Measurements from ENCODE around the gene EMC8.
A peak's percentile ranks its signal among the peaks of the same experiment; 100 is the strongest.

Gene EMC8

DNA sequence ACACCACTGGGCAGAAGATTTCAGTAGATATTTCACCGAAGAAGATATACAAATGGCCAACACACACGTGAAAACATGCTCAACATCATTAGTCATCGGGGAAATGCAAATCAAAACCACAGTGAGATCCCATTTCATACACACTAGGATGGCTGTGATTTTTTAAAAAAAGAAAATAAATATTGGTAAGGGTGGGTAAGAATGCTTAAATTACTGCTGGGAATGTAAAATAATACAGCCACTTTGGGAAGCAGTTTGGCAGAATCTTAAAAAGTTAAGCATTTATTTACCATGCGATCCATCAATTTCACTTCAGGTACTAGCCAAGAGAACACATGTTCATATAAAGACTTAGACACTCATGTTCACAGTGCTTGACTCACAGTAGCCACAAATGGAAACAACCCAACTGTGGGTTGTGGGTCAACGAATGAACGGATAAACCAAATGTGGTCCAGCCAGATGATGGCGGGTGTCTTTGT, 42.0 kb downstream of the EMC8 start:
- DNase-seq (ENCODE audit: low read depth): no peak
- TF ChIP-seq, protein P1, sequence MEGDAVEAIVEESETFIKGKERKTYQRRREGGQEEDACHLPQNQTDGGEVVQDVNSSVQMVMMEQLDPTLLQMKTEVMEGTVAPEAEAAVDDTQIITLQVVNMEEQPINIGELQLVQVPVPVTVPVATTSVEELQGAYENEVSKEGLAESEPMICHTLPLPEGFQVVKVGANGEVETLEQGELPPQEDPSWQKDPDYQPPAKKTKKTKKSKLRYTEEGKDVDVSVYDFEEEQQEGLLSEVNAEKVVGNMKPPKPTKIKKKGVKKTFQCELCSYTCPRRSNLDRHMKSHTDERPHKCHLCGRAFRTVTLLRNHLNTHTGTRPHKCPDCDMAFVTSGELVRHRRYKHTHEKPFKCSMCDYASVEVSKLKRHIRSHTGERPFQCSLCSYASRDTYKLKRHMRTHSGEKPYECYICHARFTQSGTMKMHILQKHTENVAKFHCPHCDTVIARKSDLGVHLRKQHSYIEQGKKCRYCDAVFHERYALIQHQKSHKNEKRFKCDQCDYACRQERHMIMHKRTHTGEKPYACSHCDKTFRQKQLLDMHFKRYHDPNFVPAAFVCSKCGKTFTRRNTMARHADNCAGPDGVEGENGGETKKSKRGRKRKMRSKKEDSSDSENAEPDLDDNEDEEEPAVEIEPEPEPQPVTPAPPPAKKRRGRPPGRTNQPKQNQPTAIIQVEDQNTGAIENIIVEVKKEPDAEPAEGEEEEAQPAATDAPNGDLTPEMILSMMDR (IDR thresholded peaks at IDR 0.05; ENCODE audit: control insufficient read depth, extremely low read depth, insufficient read depth): no peak
- no peak overlapping the region for H3K4me3 ChIP-seq (ENCODE audit: low read depth, low read length)

DNA sequence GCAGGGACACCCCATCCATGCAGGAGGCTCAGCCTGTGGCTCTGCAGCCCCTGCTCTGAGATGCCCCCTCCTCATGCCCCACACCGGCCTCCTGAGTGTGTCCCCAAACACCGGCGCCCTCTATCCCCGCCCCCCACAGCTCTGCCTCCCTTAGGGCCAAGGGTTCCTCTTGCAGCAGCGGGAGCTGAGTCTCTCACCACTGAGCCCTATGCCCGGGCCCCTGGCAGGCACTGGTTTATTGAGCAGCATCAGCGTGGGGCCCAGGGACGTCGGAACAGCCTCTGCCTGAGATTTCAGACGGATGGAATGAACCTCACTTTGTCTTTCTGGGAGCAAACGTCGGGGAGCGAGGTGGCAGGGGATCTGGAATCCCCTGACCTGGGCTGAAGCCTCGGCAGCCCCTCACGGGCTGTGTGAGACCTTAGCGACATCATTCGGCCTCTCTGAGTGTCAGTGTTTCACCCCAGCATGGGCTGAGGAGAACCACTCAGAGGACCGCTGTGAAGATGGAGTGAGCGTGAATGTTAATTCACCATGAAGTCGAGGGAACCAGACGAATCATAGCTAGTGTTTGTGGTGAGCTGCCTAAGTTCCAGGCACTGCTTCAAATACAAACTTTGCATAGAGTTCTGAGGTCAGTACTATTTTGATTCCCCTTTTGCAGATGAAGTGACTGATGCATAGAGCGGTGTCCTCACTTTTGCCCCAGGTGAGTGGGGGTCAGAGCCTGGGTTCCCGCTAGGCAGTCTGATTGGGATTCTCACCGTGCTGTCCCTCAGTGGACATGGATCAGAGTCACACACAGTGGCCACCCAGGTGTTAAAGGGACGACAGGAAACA, 43.2 kb downstream of the EMC8 start:
- no peak for DNase-seq (ENCODE audit: low read depth)
- no peak overlapping the region for H3K4me3 ChIP-seq (ENCODE audit: low read depth, low read length)
- TF ChIP-seq, protein P1 (IDR thresholded peaks at IDR 0.05; ENCODE audit: control insufficient read depth, extremely low read depth, insufficient read depth): no peak

DNA sequence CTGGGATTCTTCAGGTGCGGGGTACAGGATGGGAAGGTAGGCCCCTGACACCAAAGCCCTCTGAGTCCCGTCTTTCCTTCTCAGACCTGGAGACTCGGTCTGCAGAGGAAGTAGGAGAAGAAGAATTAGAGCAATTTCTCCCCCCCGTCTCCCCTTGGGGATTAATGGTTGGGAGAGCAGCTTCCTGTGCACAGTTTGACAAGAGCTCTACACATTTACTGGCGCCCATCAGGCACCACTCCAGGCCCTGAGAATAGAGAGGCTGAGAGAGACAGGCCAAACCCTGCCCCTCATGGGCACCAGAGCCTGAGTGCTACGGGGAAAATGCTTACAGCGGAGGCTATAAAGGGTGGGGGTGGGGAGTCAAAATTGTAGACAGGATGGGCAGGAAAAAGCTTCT, 44.9 kb downstream of the EMC8 start:
- no peak overlapping the region for H3K4me3 ChIP-seq (ENCODE audit: low read depth, low read length)
- DNase-seq (ENCODE audit: low read depth): no peak
- TF ChIP-seq, protein P1 (IDR thresholded peaks at IDR 0.05; ENCODE audit: control insufficient read depth, extremely low read depth, insufficient read depth): no peak

DNA sequence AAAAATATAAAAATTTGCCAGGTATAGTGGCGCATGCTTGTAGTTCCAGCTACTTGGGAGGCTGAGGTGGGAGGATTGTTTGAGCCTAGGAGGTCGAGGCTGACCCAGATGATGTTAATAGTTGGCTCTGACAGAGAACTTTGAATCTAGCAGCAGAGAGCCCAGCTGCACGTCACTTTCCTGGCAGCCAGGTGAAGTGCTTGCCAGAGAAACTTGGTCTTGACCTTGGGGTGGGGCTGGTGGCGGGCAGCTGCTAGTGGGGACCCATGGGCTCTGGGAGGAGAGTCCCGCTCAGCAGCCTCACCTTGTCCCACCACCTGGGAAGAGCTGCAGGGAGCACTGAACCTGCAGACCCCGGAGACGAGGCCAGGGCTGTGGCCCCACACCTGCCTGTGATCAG, 45.4 kb downstream of the EMC8 start:
- no peak for DNase-seq (ENCODE audit: low read depth)
- TF ChIP-seq, protein P1 (IDR thresholded peaks at IDR 0.05; ENCODE audit: control insufficient read depth, extremely low read depth, insufficient read depth): no peak
- no peak overlapping the region for H3K4me3 ChIP-seq (ENCODE audit: low read depth, low read length)

DNA sequence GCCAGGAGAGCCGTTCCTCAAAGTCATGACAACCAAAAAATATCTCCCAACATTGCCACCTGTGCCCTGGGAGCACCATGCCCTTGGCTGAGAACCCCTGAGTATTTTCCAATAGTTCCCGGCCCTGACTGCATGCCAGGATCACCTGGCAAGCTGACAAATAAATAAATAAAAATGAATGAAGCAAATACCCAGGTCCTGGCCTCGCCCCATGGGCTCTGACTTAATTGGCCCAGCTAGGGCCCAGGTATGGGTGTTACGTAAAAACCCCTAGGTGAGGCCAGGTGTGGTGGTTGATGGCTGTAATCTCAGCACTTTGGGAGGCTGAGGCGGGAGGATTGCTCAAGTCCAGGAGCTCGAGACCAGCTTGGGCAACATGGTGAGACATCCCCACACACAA, 45.8 kb downstream of the EMC8 start:
- no peak overlapping the region for H3K4me3 ChIP-seq (ENCODE audit: low read depth, low read length)
- TF ChIP-seq, protein P1 (IDR thresholded peaks at IDR 0.05; ENCODE audit: control insufficient read depth, extremely low read depth, insufficient read depth): no peak

DNA sequence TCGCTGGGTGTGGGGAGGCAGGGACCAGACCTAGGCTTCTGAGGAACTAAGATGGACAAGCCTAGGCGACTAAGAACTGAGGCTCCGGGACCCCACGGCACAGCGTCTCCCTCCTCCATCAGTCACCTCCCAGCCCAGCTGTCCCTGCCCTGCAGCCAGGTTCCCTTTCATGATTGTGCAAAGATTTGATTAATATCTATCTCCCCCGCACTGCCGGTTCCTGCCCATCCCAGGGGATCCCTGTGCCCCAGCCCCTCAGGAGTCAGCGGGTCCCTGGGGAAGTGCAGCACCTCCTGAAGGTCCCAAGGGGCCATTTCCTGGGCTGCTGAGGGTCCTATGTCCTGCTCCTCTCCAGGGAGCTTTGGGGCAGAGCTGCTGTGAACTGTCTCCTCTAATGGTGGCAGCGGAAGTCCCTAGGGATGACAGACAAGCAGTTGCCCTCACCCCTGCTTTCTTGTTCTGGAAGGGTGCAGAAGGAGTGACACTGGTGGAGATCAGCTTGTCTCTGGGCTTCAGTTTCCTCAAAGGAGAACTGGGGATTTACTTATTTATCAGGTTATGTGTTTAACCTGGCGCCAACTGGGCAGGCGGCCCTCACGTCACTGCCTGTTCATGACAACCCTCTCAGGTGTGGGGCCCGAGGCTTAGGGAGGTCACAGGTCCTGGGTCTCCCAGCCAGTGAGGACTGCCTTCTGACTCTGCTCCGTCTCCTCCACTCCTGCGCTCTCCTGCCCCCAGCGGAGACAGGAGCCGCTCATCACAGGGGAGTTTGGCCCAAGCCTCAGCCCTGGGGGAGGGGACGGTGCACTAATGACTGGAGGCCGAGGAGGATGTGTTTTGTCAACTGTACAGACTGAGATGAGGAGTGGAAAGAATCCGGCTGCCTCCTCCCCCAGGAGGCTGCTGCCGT, 46.6 kb downstream of the EMC8 start:
- H3K4me3 ChIP-seq (ENCODE audit: low read depth, low read length): no peak overlapping the region
- peak; percentile 45 for DNase-seq (ENCODE audit: low read depth)
- TF ChIP-seq, protein P1 (IDR thresholded peaks at IDR 0.05; ENCODE audit: control insufficient read depth, extremely low read depth, insufficient read depth): peak; percentile 66

More for the DNA sequence above, 45.8 kb downstream of the EMC8 start:
- peak; percentile 73 for DNase-seq (ENCODE audit: low read depth)

Measured in LNCaP clone FGC (cell line).